HEK293T (cell line): ENCODE data around the gene TAF6.

Experiments used
- BHLHE40 ChIP-seq: fragments of 450-650 bp; IDR thresholded peaks from 2 replicates; pipeline ENCODE4 v1.6.1; 2016; ENCODE audit warnings: mild to moderate bottlenecking, moderate library complexity, borderline replicate concordance
- CTBP1 ChIP-seq: fragments of 450-650 bp; IDR thresholded peaks from 2 replicates; pipeline ENCODE4 v1.6.1; 2016; ENCODE audit warnings: borderline replicate concordance
- ELF4 ChIP-seq: fragments of 450-650 bp; IDR thresholded peaks from 2 replicates; pipeline ENCODE4 v1.6.1; 2017; ENCODE audit warnings: antibody characterized with exemption
- FOXA1 ChIP-seq: fragments of 450-650 bp; IDR thresholded peaks from 2 replicates; pipeline ENCODE4 v1.6.1; 2016; ENCODE audit warnings: mild to moderate bottlenecking
- ZNF384 ChIP-seq: fragments of 450-650 bp; IDR thresholded peaks from 2 replicates; pipeline ENCODE4 v1.6.1; 2016
- TF ChIP-seq, protein P1 (sequence below): fragments of 450-650 bp; IDR thresholded peaks from 2 replicates; pipeline ENCODE4 v1.6.1; 2016

DNA sequence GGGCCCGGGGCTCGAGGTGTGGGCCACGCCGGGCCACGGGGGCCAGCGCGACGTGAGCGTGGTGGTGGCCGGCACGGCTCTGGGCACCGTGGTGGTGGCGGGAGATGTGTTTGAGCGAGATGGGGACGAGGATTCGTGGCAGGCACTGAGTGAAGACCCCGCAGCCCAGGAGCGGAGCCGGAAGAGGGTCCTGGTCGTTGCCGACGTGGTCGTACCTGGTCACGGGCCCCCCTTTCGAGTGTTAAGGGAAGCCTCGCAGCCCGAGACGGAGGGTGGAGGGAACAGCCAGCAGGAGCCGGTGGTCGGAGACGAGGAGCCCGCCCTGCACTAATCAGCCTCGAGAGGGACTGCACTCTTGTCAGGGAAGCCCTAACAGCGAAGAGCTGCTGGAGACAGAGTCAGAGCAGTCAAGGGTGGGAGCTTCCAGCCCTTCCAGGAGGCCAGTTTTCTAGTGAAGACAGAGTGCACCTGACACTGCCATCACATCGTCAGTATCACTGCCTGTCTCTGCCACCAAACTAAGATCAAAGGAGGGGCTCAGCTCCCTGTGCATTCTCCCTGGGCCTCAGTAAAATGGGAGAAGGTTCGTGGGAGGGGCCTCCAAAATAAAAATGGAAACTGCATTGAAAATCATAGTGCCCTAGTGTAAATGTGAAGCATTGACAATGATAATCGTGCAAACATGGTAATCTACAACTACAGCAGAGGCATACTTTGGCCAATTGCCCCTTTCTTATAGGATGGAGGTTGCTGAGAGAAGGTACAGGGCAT lies 8.9 kb upstream of the TAF6 start:
- TF ChIP-seq FOXA1 (no peak), ZNF384 (no peak), CTBP1 (no peak), ELF4 (no peak), BHLHE40 (no peak)
- TF ChIP-seq, protein P1, sequence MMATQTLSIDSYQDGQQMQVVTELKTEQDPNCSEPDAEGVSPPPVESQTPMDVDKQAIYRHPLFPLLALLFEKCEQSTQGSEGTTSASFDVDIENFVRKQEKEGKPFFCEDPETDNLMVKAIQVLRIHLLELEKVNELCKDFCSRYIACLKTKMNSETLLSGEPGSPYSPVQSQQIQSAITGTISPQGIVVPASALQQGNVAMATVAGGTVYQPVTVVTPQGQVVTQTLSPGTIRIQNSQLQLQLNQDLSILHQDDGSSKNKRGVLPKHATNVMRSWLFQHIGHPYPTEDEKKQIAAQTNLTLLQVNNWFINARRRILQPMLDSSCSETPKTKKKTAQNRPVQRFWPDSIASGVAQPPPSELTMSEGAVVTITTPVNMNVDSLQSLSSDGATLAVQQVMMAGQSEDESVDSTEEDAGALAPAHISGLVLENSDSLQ: no peak
